ENCODE data around the gene CNOT6.

GRCh38 chr5:180589771-180590542, 95.8 kb downstream of the CNOT6 start:
- no peak for TF ChIP-seq CTCF (IDR thresholded peaks at IDR 0.05)
- TF ChIP-seq EZH2phosphoT487 (IDR thresholded peaks at IDR 0.05; ENCODE audit: borderline replicate concordance, low read depth): no peak
- no peak for TF ChIP-seq POLR2AphosphoS5 (IDR thresholded peaks at IDR 0.05; ENCODE audit: low read depth, low read length)
- TF ChIP-seq MAX (IDR thresholded peaks at IDR 0.05; ENCODE audit: low read depth): no peak
